Upper lobe of left lung (tissue), 4 donors: Measurements from ENCODE around the gene PCMTD2.

Source experiments
- CTCF ChIP-seq, 6 experiments: fragments of 450-650 bp in 4 of 6; fragments of 200-600 bp in 2 of 6; sonication (generic) in 2 of 6; IDR thresholded peaks; one replicate each; pipeline ENCODE4 v1.5.1; 2016 to 2019; ENCODE audit warnings: antibody characterized with exemption in 6 of 6
- POLR2A ChIP-seq, 4 donors: fragments of 450-650 bp; IDR thresholded peaks; one replicate each; pipeline ENCODE4 v1.5.1; 2016 to 2017; ENCODE audit warnings: antibody characterized with exemption in 4 of 4, mild to moderate bottlenecking in 2 of 4
- POLR2AphosphoS5 ChIP-seq, 2 donors: sonication (generic); formaldehyde crosslinking; IDR thresholded peaks; one replicate each; pipeline ENCODE4 v1.5.1; 2017; ENCODE audit warnings: antibody characterized with exemption in 2 of 2

- TF ChIP-seq POLR2A (IDR thresholded peaks at IDR 0.05) (no peak), POLR2AphosphoS5 (IDR thresholded peaks at IDR 0.05) (no peak), CTCF (IDR thresholded peaks at IDR 0.05) (no peak)
Observed at GRCh38 chr20:64268174-64268573, 12.6 kb downstream of the PCMTD2 start.
